ENCODE measurements around the gene DOCK2.
A peak's percentile ranks its signal among the peaks of the same experiment; 100 is the strongest.
"Not testable (repeated sequence)": the region's sequence is repeated elsewhere in the genome, so short reads cannot be mapped to it uniquely, and the experiment has no call there.

The DOCK2 gene

GRCh38 chr5:170094329-170094728 lies 457.3 kb downstream of the DOCK2 start:
- H4K91ac ChIP-seq (ENCODE audit: low read depth, low read length, poor library complexity); H2BK120ac ChIP-seq (ENCODE audit: low read depth, low read length); H3K27me3 ChIP-seq (ENCODE audit: control insufficient read depth in 3 of 3, insufficient read depth in 3 of 3, low read depth in 1 of 3, low read length in 3 of 3); H3K4ac ChIP-seq (ENCODE audit: low read length); H3K4me3 ChIP-seq (ENCODE audit: low read length in 2 of 2); H3K23ac ChIP-seq (ENCODE audit: low read depth, low read length, poor library complexity); H2BK5ac ChIP-seq (ENCODE audit: low read length); H3K4me2 ChIP-seq (ENCODE audit: insufficient read depth, low read length, poor library complexity, severe bottlenecking); H2AFZ ChIP-seq (ENCODE audit: low read length); H4K8ac ChIP-seq (ENCODE audit: low read depth, low read length); H3K79me1 ChIP-seq (ENCODE audit: low read depth, low read length); H3K18ac ChIP-seq (ENCODE audit: low read length); H2BK12ac ChIP-seq (ENCODE audit: low read length); H3K27ac ChIP-seq (replicated peaks; ENCODE audit: low read length); H3K14ac ChIP-seq (ENCODE audit: low read length); H2AK5ac ChIP-seq (ENCODE audit: low read depth, low read length); H3K4me1 ChIP-seq (ENCODE audit: control insufficient read depth in 2 of 2, insufficient read depth in 1 of 2, low read depth in 1 of 2, low read length in 2 of 2); H3K36me3 ChIP-seq (replicated peaks in 1 of 2; ENCODE audit: control insufficient read depth in 2 of 2, insufficient read depth in 2 of 2, low read length in 2 of 2); H3K9ac ChIP-seq (ENCODE audit: low read depth, low read length, poor library complexity); DNase-seq (ENCODE audit: low spot score); H3K9me3 ChIP-seq (replicated peaks in 1 of 2; ENCODE audit: control insufficient read depth in 2 of 2, insufficient read depth in 1 of 2, low read depth in 1 of 2, low read length in 2 of 2); H2BK15ac ChIP-seq (ENCODE audit: low read length): not testable (repeated sequence)
- WGBS, 2 donors (ENCODE audit: extremely low coverage in 2 of 2, insufficient read length in 2 of 2, insufficient replicate concordance in 1 of 2): no CpG with 5 or more reads among the region's 10 CpGs

DNA sequence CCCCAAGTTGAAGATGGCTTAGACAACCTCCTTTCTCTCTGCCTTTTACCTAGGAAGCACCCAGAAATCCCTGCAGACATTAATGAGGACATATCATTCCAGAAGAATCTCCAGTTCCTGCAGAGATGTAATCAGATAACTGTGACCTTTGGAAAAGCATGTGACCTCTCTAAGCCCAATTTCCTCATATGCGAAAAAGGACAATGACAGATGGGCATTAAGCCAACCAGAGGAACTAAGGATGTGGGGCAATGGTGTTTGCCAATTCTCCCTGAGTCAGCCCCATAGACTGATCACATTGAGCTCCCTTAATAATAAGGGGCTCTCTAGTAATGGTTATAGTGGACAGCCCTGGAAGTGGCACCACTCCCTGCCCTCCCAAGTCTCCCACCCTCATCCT lies 458.6 kb downstream of the DOCK2 start:
- Histone ChIP-seq H2AK5ac (ENCODE audit: low read depth, low read length) (no peak overlapping the region), H3K27ac (replicated peaks; ENCODE audit: low read length) (no peak overlapping the region), H3K14ac (ENCODE audit: low read length) (no peak overlapping the region), H4K8ac (ENCODE audit: low read depth, low read length) (no peak overlapping the region), H3K36me3 (replicated peaks in 1 of 2; ENCODE audit: control insufficient read depth in 2 of 2, insufficient read depth in 2 of 2, low read length in 2 of 2) (no peaks in the 10 kb centered on the region), H2AFZ (ENCODE audit: low read length) (no peak overlapping the region), H4K91ac (ENCODE audit: low read depth, low read length, poor library complexity) (no peak overlapping the region), H2BK120ac (ENCODE audit: low read depth, low read length) (no peak overlapping the region), H3K4ac (ENCODE audit: low read length) (no peak overlapping the region), H2BK5ac (ENCODE audit: low read length) (no peak overlapping the region), H2BK15ac (ENCODE audit: low read length) (no peak overlapping the region), H3K4me3 (ENCODE audit: low read length in 2 of 2) (no peak overlapping the region), H2BK12ac (ENCODE audit: low read length) (no peak overlapping the region), H3K23ac (ENCODE audit: low read depth, low read length, poor library complexity) (no peak overlapping the region), H3K4me2 (ENCODE audit: insufficient read depth, low read length, poor library complexity, severe bottlenecking) (no peak overlapping the region), H3K9me3 (replicated peaks in 1 of 2; ENCODE audit: control insufficient read depth in 2 of 2, insufficient read depth in 1 of 2, low read depth in 1 of 2, low read length in 2 of 2) (no peaks in the 10 kb centered on the region), H3K27me3 (ENCODE audit: control insufficient read depth in 3 of 3, insufficient read depth in 3 of 3, low read depth in 1 of 3, low read length in 3 of 3) (no peaks in the 10 kb centered on the region), H3K9ac (ENCODE audit: low read depth, low read length, poor library complexity) (no peak overlapping the region), H3K18ac (ENCODE audit: low read length) (no peak overlapping the region), H3K4me1 (ENCODE audit: control insufficient read depth in 2 of 2, insufficient read depth in 1 of 2, low read depth in 1 of 2, low read length in 2 of 2) (peaks cover 0 to 1% of the 10 kb centered on the region in 2 donors), H3K79me1 (ENCODE audit: low read depth, low read length) (no peaks in the 10 kb centered on the region)
- DNase-seq (ENCODE audit: low spot score): no peak
- no CpG with 5 or more reads among the region's 1 CpG for WGBS, 2 donors (ENCODE audit: extremely low coverage in 2 of 2, insufficient read length in 2 of 2, insufficient replicate concordance in 1 of 2)

GRCh38 chr5:170097934-170098333 lies 460.9 kb downstream of the DOCK2 start:
- Histone ChIP-seq H2BK5ac (ENCODE audit: low read length) (no peak overlapping the region), H2AFZ (ENCODE audit: low read length) (peak overlapping the region; percentile 29), H3K18ac (ENCODE audit: low read length) (no peak overlapping the region), H3K23ac (ENCODE audit: low read depth, low read length, poor library complexity) (no peak overlapping the region), H3K4me1 (ENCODE audit: control insufficient read depth in 2 of 2, insufficient read depth in 1 of 2, low read depth in 1 of 2, low read length in 2 of 2) (peaks cover 0 to 1% of the 10 kb centered on the region in 2 donors), H3K14ac (ENCODE audit: low read length) (no peak overlapping the region), H2BK15ac (ENCODE audit: low read length) (no peak overlapping the region), H3K27ac (replicated peaks; ENCODE audit: low read length) (no peak overlapping the region), H2BK120ac (ENCODE audit: low read depth, low read length) (no peak overlapping the region), H3K27me3 (ENCODE audit: control insufficient read depth in 3 of 3, insufficient read depth in 3 of 3, low read depth in 1 of 3, low read length in 3 of 3) (no peaks in the 10 kb centered on the region), H3K79me1 (ENCODE audit: low read depth, low read length) (no peaks in the 10 kb centered on the region), H3K4me2 (ENCODE audit: insufficient read depth, low read length, poor library complexity, severe bottlenecking) (no peak overlapping the region), H2BK12ac (ENCODE audit: low read length) (no peak overlapping the region), H2AK5ac (ENCODE audit: low read depth, low read length) (no peak overlapping the region), H3K9me3 (replicated peaks in 1 of 2; ENCODE audit: control insufficient read depth in 2 of 2, insufficient read depth in 1 of 2, low read depth in 1 of 2, low read length in 2 of 2) (no peaks in the 10 kb centered on the region), H4K91ac (ENCODE audit: low read depth, low read length, poor library complexity) (no peak overlapping the region), H3K9ac (ENCODE audit: low read depth, low read length, poor library complexity) (no peak overlapping the region), H3K4me3 (ENCODE audit: low read length in 2 of 2) (no peak overlapping the region), H3K36me3 (replicated peaks in 1 of 2; ENCODE audit: control insufficient read depth in 2 of 2, insufficient read depth in 2 of 2, low read length in 2 of 2) (no peaks in the 10 kb centered on the region), H4K8ac (ENCODE audit: low read depth, low read length) (no peak overlapping the region), H3K4ac (ENCODE audit: low read length) (no peak overlapping the region)
- no CpG with 5 or more reads among the region's 9 CpGs for WGBS, 2 donors (ENCODE audit: extremely low coverage in 2 of 2, insufficient read length in 2 of 2, insufficient replicate concordance in 1 of 2)
- no peak for DNase-seq (ENCODE audit: low spot score)

DNA sequence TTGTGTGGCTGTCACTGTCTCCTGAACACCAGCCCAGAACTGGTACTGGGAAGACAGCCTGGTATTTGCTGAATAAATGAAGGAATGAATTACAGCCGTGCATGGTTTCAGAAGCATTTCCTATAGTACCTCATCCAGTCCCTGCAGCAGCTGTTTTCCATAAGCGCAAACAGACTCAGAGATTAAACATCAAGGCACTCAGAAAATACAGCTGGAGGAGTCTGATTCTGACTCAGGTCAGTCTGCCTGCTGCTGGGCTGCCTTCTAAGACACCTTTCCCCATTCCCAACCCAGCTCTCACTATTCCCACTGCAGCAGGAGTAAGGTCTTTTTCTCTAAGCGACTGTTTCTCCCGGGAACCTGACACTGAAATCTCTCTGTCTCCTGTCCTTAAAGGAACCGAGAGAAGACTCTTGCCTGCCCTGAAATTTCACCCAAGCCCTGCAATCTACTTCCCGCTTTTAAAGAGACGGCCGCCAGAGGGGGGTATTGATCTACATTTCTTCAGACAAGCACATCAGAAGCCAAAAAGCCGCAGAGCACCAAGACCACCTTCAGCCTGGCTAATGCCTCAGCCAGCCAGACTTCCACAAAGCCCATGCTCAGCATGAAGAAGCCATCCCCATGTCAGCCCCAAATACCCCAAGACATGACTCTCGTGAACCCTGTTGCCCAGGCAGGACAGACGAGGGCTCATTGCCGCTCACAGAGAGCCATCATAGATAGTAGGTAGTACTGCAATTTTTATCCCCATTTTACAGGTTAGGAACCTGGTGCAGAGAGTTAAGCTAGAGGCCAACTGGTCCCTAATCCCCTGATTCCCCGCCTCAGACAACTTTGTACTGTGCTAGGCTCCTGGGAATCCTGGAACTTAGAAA lies 463.2 kb downstream of the DOCK2 start:
- Histone ChIP-seq H3K36me3 (replicated peaks in 1 of 2; ENCODE audit: control insufficient read depth in 2 of 2, insufficient read depth in 2 of 2, low read length in 2 of 2) (no peaks in the 10 kb centered on the region), H2BK15ac (ENCODE audit: low read length) (no peak overlapping the region), H3K18ac (ENCODE audit: low read length) (no peak overlapping the region), H3K4me1 (ENCODE audit: control insufficient read depth in 2 of 2, insufficient read depth in 1 of 2, low read depth in 1 of 2, low read length in 2 of 2) (peaks cover 0 to 1% of the 10 kb centered on the region in 2 donors), H2AK5ac (ENCODE audit: low read depth, low read length) (no peak overlapping the region), H3K23ac (ENCODE audit: low read depth, low read length, poor library complexity) (no peak overlapping the region), H2AFZ (ENCODE audit: low read length) (no peak overlapping the region), H3K4ac (ENCODE audit: low read length) (no peak overlapping the region), H2BK120ac (ENCODE audit: low read depth, low read length) (no peak overlapping the region), H3K4me3 (ENCODE audit: low read length in 2 of 2) (no peak overlapping the region), H2BK5ac (ENCODE audit: low read length) (no peak overlapping the region), H3K4me2 (ENCODE audit: insufficient read depth, low read length, poor library complexity, severe bottlenecking) (no peak overlapping the region), H3K79me1 (ENCODE audit: low read depth, low read length) (no peaks in the 10 kb centered on the region), H4K91ac (ENCODE audit: low read depth, low read length, poor library complexity) (no peak overlapping the region), H3K27ac (replicated peaks; ENCODE audit: low read length) (no peak overlapping the region), H2BK12ac (ENCODE audit: low read length) (no peak overlapping the region), H4K8ac (ENCODE audit: low read depth, low read length) (no peak overlapping the region), H3K9me3 (replicated peaks in 1 of 2; ENCODE audit: control insufficient read depth in 2 of 2, insufficient read depth in 1 of 2, low read depth in 1 of 2, low read length in 2 of 2) (no peaks in the 10 kb centered on the region), H3K9ac (ENCODE audit: low read depth, low read length, poor library complexity) (no peak overlapping the region), H3K27me3 (ENCODE audit: control insufficient read depth in 3 of 3, insufficient read depth in 3 of 3, low read depth in 1 of 3, low read length in 3 of 3) (no peaks in the 10 kb centered on the region), H3K14ac (ENCODE audit: low read length) (no peak overlapping the region)
- no CpG with 5 or more reads among the region's 13 CpGs for WGBS, 2 donors (ENCODE audit: extremely low coverage in 2 of 2, insufficient read length in 2 of 2, insufficient replicate concordance in 1 of 2)
- DNase-seq (ENCODE audit: low spot score): peak; percentile 89

Measured in neuronal stem cell (in vitro differentiated cells).